CD4-positive, CD25-positive, alpha-beta regulatory T cell (primary cell): ENCODE measurements around the gene CYB5D1. TPM values are rescaled to one million over a fixed set of nuclear protein-coding genes. Genes with fewer than 3 reads are reported as not detected.

ENCODE experiments used
- ATAC-seq, 2 donors: fragments of 150-1000 bp; cut with Tn5 transposase; one replicate each; pipeline ENCODE4 v1.10.0; 2021; ENCODE audit warnings: low read depth in 2 of 2, moderate number of reproducible peaks in 2 of 2, moderate library complexity in 1 of 2
- DNase-seq, 3 donors: peaks; one replicate each; pipeline versions ENCODE4 v3.0.0 to v3.0.0-alpha.2; 2012 to 2022; ENCODE audit warnings: mixed read lengths in 1 of 3
- H3K27ac ChIP-seq: one replicate; pipeline ENCODE4 v1.7.0; 2013; ENCODE audit warnings: mild to moderate bottlenecking, low read length; ENCODE audit not compliant: insufficient read depth, poor library complexity, severe bottlenecking
- H3K27me3 ChIP-seq: one replicate; pipeline ENCODE4 v1.7.0; 2013; ENCODE audit warnings: low read length; ENCODE audit not compliant: control insufficient read depth, insufficient read depth
- H3K36me3 ChIP-seq: one replicate; pipeline ENCODE4 v1.7.0; 2013; ENCODE audit warnings: mild to moderate bottlenecking, low read length, moderate library complexity; ENCODE audit not compliant: control insufficient read depth, insufficient read depth
- H3K4me1 ChIP-seq: 2 replicates; pipeline ENCODE4 v1.7.0; 2013; ENCODE audit warnings: mild to moderate bottlenecking, low read length; ENCODE audit not compliant: insufficient read depth, control insufficient read depth, poor library complexity, severe bottlenecking
- H3K4me3 ChIP-seq: one replicate; pipeline ENCODE4 v1.7.0; 2013; ENCODE audit warnings: low read depth, mild to moderate bottlenecking, low read length, moderate library complexity
- H3K9me3 ChIP-seq, 2 experiments: 1 replicate in 1 of 2; 2 replicates in 1 of 2; pipeline ENCODE4 v1.7.0; 2013; ENCODE audit warnings: low read length in 2 of 2, mild to moderate bottlenecking in 1 of 2, moderate library complexity in 1 of 2; ENCODE audit not compliant: control insufficient read depth in 2 of 2
- H3K27ac Mint-ChIP-seq, 3 donors: one replicate each; pipeline ENCODE4 v1.8.0; 2020 to 2022; ENCODE audit warnings: mild to moderate bottlenecking in 3 of 3, mixed read lengths in 3 of 3, moderate library complexity in 2 of 3
- H3K27me3 Mint-ChIP-seq: one replicate; pipeline ENCODE4 v1.8.0; 2022; ENCODE audit warnings: mild to moderate bottlenecking, mixed read lengths
- H3K36me3 Mint-ChIP-seq: one replicate; pipeline ENCODE4 v1.8.0; 2020; ENCODE audit warnings: mixed read lengths
- H3K4me1 Mint-ChIP-seq, 4 donors: one replicate each; pipeline ENCODE4 v1.8.0; 2020 to 2022; ENCODE audit warnings: mixed read lengths in 4 of 4, mild to moderate bottlenecking in 1 of 4
- H3K4me3 Mint-ChIP-seq, 4 donors: one replicate each; pipeline ENCODE4 v1.8.0; 2020 to 2022; ENCODE audit warnings: mild to moderate bottlenecking in 4 of 4, mixed read lengths in 4 of 4, moderate library complexity in 3 of 4
- H3K9me3 Mint-ChIP-seq, 7 donors: one replicate each; pipeline ENCODE4 v1.8.0; 2020 to 2022; ENCODE audit warnings: mixed read lengths in 7 of 7, mild to moderate bottlenecking in 3 of 7, moderate library complexity in 2 of 7
- polyA plus RNA-seq, 4 donors: library from polyadenylated mRNA; unstranded; fragments of 300-500 nt; fragmentation: Illumina TruSeq; gene quantifications; one replicate each; pipeline ENCODE4 v1.2.3, GENCODE V29; 2021
- total RNA-seq: library from RNA; stranded (reverse); gene quantifications from one replicate; pipeline ENCODE4 v1.2.3, GENCODE V29; 2022

The CYB5D1 gene
- total and polyA plus RNA-seq, 5 donors from 2014 or later, result 3.1 to 11.8 (median 5.3) TPM

DNA sequence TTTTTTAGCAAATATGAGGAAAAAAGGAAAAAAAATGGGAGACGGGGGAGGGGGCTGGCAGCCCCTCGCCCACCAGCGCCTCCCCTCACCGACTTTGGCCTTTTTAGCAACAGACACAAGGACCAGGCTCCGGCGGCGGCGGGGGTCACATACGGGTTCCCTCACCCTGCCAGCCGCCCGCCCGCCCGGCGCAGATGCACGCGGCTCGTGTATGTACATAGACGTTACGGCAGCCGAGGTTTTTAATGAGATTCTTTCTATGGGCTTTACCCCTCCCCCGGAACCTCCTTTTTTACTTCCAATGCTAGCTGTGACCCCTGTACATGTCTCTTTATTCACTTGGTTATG lies 4.1 kb upstream of the CYB5D1 start:
- DNase-seq (no peak), ATAC-seq (no peak)
- Histone ChIP-seq H3K27me3 (no peaks in the 10 kb centered on the region), H3K4me3 (no peak overlapping the region), H3K4me1 (peaks cover 43% of the 10 kb centered on the region), H3K9me3 (no peaks in the 10 kb centered on the region), H3K36me3 (peaks cover 16% of the 10 kb centered on the region), H3K27ac (no peak overlapping the region)
- H3K4me3 Mint-ChIP-seq, result peak overlapping the region in 2 of 4 donors; percentile 16 to 52
- H3K27me3 Mint-ChIP-seq, result no peaks in the 10 kb centered on the region
- peaks cover 0 to 27% (median 8%) of the 10 kb centered on the region in 4 donors for H3K4me1 Mint-ChIP-seq
- no peaks in the 10 kb centered on the region for H3K36me3 Mint-ChIP-seq
- no peaks in the 10 kb centered on the region for H3K9me3 Mint-ChIP-seq
- peak overlapping the region in 1 of 3 donors; percentile 38 for H3K27ac Mint-ChIP-seq

DNA sequence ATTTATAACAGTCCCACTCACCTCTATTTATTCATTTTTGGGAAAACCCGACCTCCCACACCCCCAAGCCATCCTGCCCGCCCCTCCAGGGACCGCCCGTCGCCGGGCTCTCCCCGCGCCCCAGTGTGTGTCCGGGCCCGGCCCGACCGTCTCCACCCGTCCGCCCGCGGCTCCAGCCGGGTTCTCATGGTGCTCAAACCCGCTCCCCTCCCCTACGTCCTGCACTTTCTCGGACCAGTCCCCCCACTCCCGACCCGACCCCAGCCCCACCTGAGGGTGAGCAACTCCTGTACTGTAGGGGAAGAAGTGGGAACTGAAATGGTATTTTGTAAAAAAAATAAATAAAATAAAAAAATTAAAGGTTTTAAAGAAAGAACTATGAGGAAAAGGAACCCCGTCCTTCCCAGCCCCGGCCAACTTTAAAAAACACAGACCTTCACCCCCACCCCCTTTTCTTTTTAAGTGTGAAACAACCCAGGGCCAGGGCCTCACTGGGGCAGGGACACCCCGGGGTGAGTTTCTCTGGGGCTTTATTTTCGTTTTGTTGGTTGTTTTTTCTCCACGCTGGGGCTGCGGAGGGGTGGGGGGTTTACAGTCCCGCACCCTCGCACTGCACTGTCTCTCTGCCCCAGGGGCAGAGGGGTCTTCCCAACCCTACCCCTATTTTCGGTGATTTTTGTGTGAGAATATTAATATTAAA lies 3.6 kb upstream of the CYB5D1 start:
- Histone ChIP-seq H3K36me3 (peaks cover 16% of the 10 kb centered on the region), H3K27me3 (no peaks in the 10 kb centered on the region), H3K27ac (no peak overlapping the region), H3K4me1 (peaks cover 47% of the 10 kb centered on the region), H3K4me3 (no peak overlapping the region), H3K9me3 (no peaks in the 10 kb centered on the region)
- DNase-seq (no peak), ATAC-seq (no peak)
- Mint-ChIP-seq H3K27ac (no peak overlapping the region), H3K4me1 (peaks cover 0 to 27% (median 8%) of the 10 kb centered on the region in 4 donors), H3K27me3 (no peaks in the 10 kb centered on the region), H3K4me3 (peak overlapping the region in 2 of 4 donors; percentile 16 to 52), H3K36me3 (no peaks in the 10 kb centered on the region), H3K9me3 (no peaks in the 10 kb centered on the region)

DNA sequence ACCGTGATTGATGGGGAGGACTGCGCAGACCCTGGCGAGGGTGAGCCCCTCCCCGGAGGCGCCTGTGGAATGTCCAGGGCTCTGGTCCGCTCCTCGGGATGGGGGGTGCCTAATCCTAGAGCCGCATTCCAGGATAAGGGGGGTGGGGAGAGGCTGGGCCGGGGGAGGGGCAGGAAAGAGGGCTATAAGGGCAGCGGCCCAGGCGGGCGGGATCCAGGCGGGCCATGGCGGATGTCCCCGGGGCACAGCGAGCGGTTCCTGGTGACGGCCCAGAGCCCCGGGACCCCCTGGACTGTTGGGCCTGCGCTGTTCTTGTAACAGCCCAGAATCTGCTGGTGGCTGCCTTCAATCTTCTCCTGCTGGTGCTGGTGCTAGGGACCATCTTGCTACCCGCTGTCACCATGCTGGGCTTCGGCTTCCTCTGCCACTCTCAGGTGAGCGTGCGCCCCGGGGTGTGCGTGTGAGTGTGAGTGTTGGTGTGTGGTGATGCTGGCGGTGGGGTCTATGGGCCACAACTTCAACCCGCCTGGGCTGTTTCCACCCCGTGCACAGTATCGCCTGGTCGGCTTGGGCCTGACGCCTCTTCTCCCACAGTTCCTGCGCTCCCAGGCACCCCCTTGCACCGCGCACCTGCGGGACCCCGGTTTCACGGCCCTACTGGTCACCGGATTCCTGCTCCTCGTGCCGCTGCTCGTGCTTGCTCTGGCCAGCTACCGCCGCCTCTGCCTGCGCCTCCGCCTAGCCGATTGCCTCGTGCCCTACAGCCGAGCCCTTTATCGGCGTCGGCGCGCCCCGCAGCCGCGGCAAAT lies 2.7 kb upstream of the CYB5D1 start, which contains the start of gene TMEM88:
Gene TMEM88, plus strand, starts transcription at position 216 of the 809 bp plus-strand sequence. Its CDS starts 9 bp downstream, at position 225.
- no peaks in the 10 kb centered on the region for H3K27me3 Mint-ChIP-seq
- Histone ChIP-seq H3K4me1 (peaks cover 47% of the 10 kb centered on the region), H3K27ac (peak within 1 kb of the TSS; percentile 89), H3K9me3 (no peaks in the 10 kb centered on the region), H3K27me3 (no peaks in the 10 kb centered on the region), H3K36me3 (peaks cover 8% of the 10 kb centered on the region), H3K4me3 (no peak within 1 kb of the TSS)
- DNase-seq, result no peak
- H3K4me1 Mint-ChIP-seq, result peaks cover 0 to 22% (median 9%) of the 10 kb centered on the region in 4 donors
- no peaks in the 10 kb centered on the region for H3K9me3 Mint-ChIP-seq
- peak within 1 kb of the TSS in 2 of 4 donors; percentile 52 to 55 for H3K4me3 Mint-ChIP-seq
- H3K36me3 Mint-ChIP-seq, result no peaks in the 10 kb centered on the region
- peak within 1 kb of the TSS in 2 of 3 donors; percentile 66 to 67 for H3K27ac Mint-ChIP-seq
- ATAC-seq, result no peak

DNA sequence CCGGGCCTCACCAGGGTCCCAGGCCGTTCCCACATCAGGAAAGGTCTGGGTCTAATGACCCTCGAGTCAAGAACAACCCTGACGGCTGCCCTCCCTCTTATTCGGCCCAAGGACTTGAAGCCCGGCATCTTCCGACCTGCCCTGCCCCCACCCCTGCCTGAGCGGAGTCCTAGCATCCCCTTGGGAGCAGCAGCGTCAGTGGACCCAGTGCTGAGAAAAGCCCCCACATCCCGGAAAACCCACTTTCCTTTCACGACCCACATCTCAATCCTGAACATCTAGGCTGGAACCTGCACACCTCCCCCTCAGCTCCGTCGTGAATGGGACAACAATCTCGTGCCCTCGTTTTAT lies 2.2 kb upstream of the CYB5D1 start:
- Histone ChIP-seq H3K27ac (peak overlapping the region; percentile 89), H3K27me3 (no peaks in the 10 kb centered on the region), H3K36me3 (peaks cover 8% of the 10 kb centered on the region), H3K4me1 (peaks cover 47% of the 10 kb centered on the region), H3K9me3 (no peaks in the 10 kb centered on the region), H3K4me3 (no peak overlapping the region)
- peaks cover 0 to 20% (median 9%) of the 10 kb centered on the region in 4 donors for H3K4me1 Mint-ChIP-seq
- DNase-seq (no peak), ATAC-seq (no peak)
- peak overlapping the region in 1 of 3 donors; percentile 66 for H3K27ac Mint-ChIP-seq
- no peaks in the 10 kb centered on the region for H3K36me3 Mint-ChIP-seq
- no peaks in the 10 kb centered on the region for H3K27me3 Mint-ChIP-seq
- no peaks in the 10 kb centered on the region for H3K9me3 Mint-ChIP-seq
- no peak overlapping the region for H3K4me3 Mint-ChIP-seq

DNA sequence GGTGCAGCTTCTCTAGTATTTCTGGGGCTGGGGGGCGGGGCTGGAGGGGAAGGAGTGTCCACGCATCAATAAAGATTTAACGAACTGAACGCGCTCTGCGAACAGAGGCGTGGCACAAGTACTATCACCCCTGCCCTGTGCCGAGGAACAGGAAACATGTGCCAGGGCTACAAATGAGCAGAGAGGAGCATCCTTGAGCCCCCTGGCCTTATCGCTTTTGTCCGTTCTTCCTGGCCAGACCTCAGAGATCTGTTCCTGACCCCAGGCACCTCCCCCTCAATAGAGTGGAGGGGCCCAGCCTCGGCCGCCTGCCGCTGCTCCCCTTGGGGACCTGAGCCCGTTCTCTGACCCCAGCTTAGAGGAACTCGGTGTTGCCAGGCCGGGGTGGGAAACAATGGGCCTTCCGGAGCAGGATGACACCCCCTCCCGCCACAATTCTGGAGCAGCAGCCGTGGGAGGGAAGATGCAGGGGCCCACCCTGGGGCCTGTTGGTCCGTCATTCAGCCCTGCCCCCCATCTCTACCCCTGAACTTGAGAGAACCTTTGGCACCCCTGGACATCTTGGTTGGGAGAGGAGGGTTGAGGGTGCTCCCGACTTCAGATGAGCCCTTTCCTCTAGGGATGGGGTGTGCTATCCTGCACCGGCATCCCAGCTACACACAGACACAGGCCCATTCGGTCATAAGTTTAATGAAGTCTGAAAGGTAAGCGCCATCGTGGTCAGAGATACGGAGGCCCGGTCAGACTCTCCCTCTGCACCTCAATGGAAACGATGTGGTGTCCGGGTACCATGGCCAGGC lies 1.6 kb upstream of the CYB5D1 start:
- Mint-ChIP-seq H3K36me3 (no peaks in the 10 kb centered on the region), H3K27ac (peak overlapping the region in 1 of 3 donors; percentile 66), H3K27me3 (no peaks in the 10 kb centered on the region), H3K9me3 (no peaks in the 10 kb centered on the region), H3K4me1 (peaks cover 0 to 17% (median 9%) of the 10 kb centered on the region in 4 donors), H3K4me3 (no peak overlapping the region)
- H3K4me3 ChIP-seq, result peak overlapping the region; percentile 98
- H3K36me3 ChIP-seq, result peaks cover 8% of the 10 kb centered on the region
- ATAC-seq (no peak), DNase-seq (peak in 1 of 3 donors; percentile 36)
- peak overlapping the region; percentile 89 for H3K27ac ChIP-seq
- H3K9me3 ChIP-seq, result no peaks in the 10 kb centered on the region
- H3K27me3 ChIP-seq, result no peaks in the 10 kb centered on the region
- H3K4me1 ChIP-seq, result peaks cover 41% of the 10 kb centered on the region

DNA sequence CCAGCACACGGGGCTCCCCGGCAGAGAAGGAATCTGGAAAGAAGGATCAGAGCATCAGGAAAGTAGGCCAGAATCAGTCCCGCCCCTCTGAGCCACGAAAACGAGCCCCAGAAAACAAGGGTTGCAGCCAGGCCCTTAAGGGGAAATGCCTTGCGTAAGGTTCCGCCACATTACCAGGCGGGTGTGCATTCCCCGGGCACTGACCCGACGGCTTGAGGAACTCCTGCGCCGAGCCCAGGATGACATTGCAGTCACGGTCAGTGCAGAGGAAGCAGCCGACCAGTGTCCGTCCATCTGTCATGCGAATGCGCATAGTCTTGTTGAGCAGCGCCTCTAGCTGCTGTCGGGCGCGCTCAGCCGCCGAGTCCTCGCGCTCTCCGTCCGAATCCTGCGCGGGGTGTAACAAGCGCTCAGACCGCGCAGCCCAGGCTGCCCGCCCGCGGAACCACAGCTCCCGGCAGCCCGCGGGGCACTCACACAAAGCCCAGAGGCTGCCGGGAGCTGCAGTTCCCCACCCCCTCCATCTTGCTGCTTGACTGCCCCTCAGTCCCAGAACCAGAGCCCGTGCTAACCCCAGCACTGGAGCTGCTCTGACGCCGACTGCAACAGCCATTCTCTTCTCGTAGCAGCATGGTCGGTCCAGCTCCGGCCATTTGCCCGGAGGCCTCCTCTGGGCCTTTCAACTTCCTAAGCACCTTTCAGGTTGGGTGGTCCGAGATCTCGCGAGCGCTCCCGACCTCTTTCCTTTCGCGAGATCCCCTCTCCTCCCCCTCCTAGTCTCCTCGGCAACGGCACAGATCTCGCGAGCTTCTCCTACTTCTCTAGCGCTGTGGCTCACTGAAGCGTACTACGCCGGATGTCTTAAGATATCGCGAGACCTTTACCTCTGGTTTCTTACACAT lies 741 bp upstream of the CYB5D1 start, which contains the start of gene NAA38:
Gene NAA38, minus strand, starts transcription at position 749 of the 902 bp plus-strand sequence. Its CDS starts 96 bp downstream, at position 653.
- peaks cover 8% of the 10 kb centered on the region for H3K36me3 ChIP-seq
- Mint-ChIP-seq H3K4me3 (no peak within 1 kb of the TSS), H3K27me3 (no peaks in the 10 kb centered on the region), H3K4me1 (peaks cover 0 to 13% (median 4%) of the 10 kb centered on the region in 4 donors), H3K27ac (no peak within 1 kb of the TSS), H3K36me3 (no peaks in the 10 kb centered on the region), H3K9me3 (no peaks in the 10 kb centered on the region)
- peak; percentile 87 to 88 for ATAC-seq
- peak within 1 kb of the TSS; percentile 98 for H3K4me3 ChIP-seq
- H3K27me3 ChIP-seq, result no peaks in the 10 kb centered on the region
- no peaks in the 10 kb centered on the region for H3K9me3 ChIP-seq
- peak within 1 kb of the TSS; percentile 89 for H3K27ac ChIP-seq
- peak; percentile 94 to 99 (median 98) for DNase-seq
- H3K4me1 ChIP-seq, result peaks cover 34% of the 10 kb centered on the region

DNA sequence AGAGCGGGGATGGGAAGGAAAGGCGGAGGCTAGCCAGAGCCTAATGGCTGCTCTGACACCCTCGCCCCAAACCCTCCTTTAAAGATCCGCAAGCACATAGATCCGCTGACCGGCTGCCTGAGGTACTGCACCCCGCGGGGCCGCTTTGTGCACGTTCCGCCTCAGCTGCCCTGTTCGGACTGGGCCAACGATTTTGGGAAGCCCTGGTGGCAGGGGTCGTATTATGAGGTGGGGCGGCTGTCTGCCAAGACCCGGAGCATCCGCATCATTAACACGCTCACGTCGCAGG lies 663 bp downstream of the CYB5D1 start:
- peak in 1 of 3 donors; percentile 22 for DNase-seq
- Histone ChIP-seq H3K27me3 (no peaks in the 10 kb centered on the region), H3K36me3 (no peaks in the 10 kb centered on the region), H3K4me3 (peak overlapping the region; percentile 98), H3K4me1 (peaks cover 31% of the 10 kb centered on the region), H3K27ac (peak overlapping the region; percentile 89), H3K9me3 (no peaks in the 10 kb centered on the region)
- ATAC-seq, result no peak
- H3K36me3 Mint-ChIP-seq, result no peaks in the 10 kb centered on the region
- H3K4me3 Mint-ChIP-seq, result no peak overlapping the region
- H3K9me3 Mint-ChIP-seq, result no peaks in the 10 kb centered on the region
- no peaks in the 10 kb centered on the region for H3K27me3 Mint-ChIP-seq
- H3K4me1 Mint-ChIP-seq, result peaks cover 4 to 17% (median 6%) of the 10 kb centered on the region in 4 donors
- H3K27ac Mint-ChIP-seq, result no peak overlapping the region
